Peyer's patch (tissue), 4 donors: Measurements from ENCODE around the gene PODN.

Experiments
- POLR2A ChIP-seq, 2 donors: fragments of 450-650 bp; IDR thresholded peaks; one replicate each; pipeline ENCODE4 v1.5.1; 2017; ENCODE audit warnings: antibody characterized with exemption in 2 of 2, mild to moderate bottlenecking in 2 of 2, moderate library complexity in 2 of 2
- TF ChIP-seq, protein P1 (sequence below), 6 experiments: fragments of 450-650 bp in 4 of 6; fragments of 200-600 bp in 2 of 6; sonication (generic) in 1 of 6; IDR thresholded peaks; one replicate each; pipeline ENCODE4 v1.5.1; 2017 to 2019; ENCODE audit warnings: antibody characterized with exemption in 6 of 6, mild to moderate bottlenecking in 3 of 6, moderate library complexity in 1 of 6

DNA sequence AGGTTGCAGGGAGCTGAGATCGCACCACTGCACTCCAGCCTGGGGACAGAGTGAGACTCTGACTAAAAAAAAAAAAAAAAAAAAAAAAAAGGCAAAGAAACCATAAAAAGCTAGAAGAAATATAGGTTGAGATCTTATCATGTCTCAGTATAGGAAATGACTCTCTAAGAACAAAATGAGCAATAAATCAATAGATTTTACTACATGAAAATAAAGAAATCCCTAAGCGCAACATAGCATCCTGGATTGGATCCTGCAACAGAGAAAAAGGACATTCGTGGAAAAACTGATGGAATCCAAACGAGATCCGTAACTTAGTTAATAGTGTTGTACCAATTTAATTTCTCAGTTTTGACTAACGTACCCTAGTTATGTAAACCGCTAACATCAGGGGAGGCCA lies 45.1 kb downstream of the PODN start:
- TF ChIP-seq POLR2A (IDR thresholded peaks at IDR 0.05) = no peak
- TF ChIP-seq, protein P1, sequence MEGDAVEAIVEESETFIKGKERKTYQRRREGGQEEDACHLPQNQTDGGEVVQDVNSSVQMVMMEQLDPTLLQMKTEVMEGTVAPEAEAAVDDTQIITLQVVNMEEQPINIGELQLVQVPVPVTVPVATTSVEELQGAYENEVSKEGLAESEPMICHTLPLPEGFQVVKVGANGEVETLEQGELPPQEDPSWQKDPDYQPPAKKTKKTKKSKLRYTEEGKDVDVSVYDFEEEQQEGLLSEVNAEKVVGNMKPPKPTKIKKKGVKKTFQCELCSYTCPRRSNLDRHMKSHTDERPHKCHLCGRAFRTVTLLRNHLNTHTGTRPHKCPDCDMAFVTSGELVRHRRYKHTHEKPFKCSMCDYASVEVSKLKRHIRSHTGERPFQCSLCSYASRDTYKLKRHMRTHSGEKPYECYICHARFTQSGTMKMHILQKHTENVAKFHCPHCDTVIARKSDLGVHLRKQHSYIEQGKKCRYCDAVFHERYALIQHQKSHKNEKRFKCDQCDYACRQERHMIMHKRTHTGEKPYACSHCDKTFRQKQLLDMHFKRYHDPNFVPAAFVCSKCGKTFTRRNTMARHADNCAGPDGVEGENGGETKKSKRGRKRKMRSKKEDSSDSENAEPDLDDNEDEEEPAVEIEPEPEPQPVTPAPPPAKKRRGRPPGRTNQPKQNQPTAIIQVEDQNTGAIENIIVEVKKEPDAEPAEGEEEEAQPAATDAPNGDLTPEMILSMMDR (IDR thresholded peaks at IDR 0.05) = no peak
